ENCODE data around the gene PRDM5. TPM values are rescaled to one million over a fixed set of nuclear protein-coding genes. Genes with fewer than 3 reads are reported as not detected.

PRDM5 gene
- 10 to 100 TPM in 1 of 2 donors, 1 to 10 TPM in 1; 7.6 to 12.7 TPM for total RNA-seq

DNA sequence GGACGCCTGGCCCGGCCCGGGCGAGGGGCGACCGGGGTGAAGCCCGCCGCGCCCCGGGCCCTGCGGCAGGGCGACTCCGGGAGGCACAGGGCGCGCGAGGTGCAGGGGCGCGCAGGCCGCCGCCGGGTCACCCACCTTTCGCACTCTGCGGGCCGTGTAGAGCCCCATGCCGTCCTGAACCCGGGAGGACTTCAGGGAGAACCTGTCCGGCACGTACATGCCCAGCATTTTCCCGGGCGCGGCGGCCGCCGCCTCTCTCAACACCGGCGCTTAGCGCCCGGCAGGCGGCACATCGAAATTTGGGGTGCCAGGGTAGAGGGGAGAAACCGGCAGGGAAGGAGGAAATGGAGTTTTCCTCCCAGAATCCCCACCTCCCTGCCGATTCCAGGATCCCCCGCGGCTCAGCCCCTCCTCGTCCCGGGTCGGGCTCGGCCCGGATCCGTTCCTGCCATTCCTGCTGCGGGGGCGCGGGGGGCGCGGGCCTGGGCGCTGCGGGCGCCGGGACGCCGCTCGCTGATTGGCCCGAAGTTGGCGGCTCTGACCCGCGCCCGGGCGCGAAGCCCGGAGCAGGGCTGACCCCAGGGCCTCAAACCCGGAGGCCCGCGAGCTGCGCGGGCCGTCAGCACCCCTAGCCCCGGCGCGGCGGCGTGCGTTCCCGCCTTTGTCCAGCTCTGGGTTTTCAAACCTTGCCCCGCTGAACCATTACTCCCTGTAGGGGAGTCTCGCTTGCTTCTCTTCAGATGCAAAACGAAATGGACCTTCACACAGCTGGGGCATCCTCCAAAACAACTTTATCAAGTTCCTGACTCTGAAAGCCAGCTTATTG is at the start of gene PRDM5:
PRDM5 (minus strand) TSS at position 346 of the 826 bp plus-strand sequence; CDS start at position 228, 118 bp downstream.

Small RNAs within 50 kb of the gene (small RNA-seq; reads per million reads assigned to genes)
- 0 reads per million in 2 donors for gene RNU6-550P

Other genes starting within 250 kb of the PRDM5 start
- under 1 TPM in 1 of 2 donors, not detected in 1; under 0.01 TPM for gene NDNF, start 149.8 kb upstream of the PRDM5 start, total RNA-seq
- gene TNIP3, start 241.6 kb upstream of the PRDM5 start, total RNA-seq, result under 1 TPM in 1 of 2 donors, not detected in 1; 0.69 TPM

Data from melanocyte of skin (primary cell).